GM12875 (cell line): ENCODE data around the gene BCAS3.

Source experiments
- H3K4me3 ChIP-seq: one replicate; pipeline ENCODE4 v1.5.1; 2011; ENCODE audit warnings: low read depth, low read length, control low read depth
- TF ChIP-seq, protein P1 (sequence below): IDR thresholded peaks from 2 replicates; pipeline ENCODE4 v1.5.1; 2011; ENCODE audit warnings: low read depth, mild to moderate bottlenecking, control low read depth, inconsistent platforms, low read length, moderate library complexity, borderline replicate concordance; ENCODE audit not compliant: insufficient read depth

BCAS3 gene

DNA sequence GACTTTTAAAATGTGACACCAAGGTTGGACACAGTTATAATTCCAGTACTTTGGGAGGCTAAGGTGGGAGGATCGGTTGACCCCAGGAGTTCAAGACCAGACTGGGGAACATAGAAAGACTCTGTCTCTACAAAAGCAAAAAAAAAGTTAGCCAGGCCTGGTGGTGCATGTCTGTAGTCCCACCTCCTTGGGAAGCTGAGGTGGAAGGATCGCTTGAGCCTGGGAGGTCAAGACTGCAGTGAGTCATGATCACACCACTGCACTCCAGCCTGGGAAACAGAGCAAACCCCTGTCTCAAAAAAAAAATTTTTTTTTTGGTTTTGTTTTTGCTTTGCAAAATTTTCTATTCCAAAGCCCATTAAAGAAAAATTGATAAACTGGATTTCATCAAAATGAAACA, 281.4 kb downstream of the BCAS3 start:
- TF ChIP-seq, protein P1, sequence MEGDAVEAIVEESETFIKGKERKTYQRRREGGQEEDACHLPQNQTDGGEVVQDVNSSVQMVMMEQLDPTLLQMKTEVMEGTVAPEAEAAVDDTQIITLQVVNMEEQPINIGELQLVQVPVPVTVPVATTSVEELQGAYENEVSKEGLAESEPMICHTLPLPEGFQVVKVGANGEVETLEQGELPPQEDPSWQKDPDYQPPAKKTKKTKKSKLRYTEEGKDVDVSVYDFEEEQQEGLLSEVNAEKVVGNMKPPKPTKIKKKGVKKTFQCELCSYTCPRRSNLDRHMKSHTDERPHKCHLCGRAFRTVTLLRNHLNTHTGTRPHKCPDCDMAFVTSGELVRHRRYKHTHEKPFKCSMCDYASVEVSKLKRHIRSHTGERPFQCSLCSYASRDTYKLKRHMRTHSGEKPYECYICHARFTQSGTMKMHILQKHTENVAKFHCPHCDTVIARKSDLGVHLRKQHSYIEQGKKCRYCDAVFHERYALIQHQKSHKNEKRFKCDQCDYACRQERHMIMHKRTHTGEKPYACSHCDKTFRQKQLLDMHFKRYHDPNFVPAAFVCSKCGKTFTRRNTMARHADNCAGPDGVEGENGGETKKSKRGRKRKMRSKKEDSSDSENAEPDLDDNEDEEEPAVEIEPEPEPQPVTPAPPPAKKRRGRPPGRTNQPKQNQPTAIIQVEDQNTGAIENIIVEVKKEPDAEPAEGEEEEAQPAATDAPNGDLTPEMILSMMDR = no peak
- H3K4me3 ChIP-seq = no peak overlapping the region

DNA sequence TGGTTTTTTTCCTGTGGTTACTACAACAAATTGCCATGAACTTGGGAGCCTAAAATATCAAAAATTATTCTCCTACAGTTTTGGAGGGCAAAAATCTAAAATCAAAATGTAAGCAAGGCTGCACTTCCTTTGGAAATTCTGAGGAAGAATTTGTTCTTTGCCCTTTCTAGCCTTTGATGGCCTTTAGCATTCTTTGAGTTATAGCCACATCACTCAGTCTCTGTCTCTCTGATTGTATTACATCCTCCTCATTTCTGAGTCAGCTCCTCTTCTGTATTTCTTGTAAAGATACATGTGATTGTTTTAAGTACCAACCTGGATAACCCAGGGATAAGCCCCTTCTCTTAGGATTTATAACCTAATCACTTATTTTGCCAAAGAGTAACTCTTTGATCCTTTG, 282.0 kb downstream of the BCAS3 start:
- no peak overlapping the region for H3K4me3 ChIP-seq
- TF ChIP-seq, protein P1 = no peak

DNA sequence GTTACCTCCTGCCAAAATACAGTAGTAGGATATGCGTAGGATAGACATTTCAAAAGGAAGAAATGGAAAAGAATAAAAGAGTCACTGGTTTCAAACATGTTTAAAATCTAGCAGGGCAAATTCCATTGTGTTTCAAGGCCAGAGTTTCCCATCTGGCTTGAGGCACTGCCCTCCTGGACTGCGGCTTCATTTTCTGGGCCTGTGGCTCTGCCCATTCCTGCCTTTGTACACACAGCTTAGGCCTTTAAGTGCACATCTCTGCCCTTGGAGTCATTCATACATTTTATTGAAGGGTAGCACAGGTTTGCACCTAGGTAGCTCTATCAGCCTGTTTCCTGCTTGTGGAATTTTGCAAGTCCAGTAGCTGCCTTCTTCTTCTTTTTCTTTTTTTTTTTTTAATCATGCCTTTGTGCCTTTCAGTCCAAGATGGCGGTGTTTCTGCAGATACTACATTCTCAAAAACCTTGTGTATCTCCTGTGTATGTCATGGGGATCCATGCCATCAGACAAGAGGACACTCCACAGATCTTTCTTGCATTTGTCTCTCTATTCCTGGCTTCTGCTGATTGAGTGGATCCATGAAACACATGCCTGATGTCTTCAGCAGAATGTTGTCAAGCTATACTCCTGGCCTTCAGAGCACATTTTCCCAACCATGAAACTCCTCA, 282.9 kb downstream of the BCAS3 start:
- TF ChIP-seq, protein P1 = no peak
- no peak overlapping the region for H3K4me3 ChIP-seq

DNA sequence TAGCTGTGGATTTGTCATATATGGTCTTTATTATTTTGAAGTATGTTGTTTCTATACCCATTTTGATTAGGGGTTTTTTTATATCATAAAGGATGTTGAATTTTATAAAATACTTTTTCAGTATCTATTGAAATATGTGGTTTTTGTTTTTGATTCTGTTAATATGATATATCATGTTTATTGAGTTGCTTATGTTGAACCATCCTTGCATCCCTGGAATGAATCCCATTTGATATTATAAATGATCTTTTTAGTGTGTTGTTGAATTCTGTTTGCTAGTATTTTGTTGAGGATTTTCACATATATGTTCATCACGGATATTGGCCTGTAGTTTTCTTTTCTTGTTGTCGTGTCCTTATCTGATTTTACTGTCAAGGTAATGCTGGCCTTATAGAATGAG, 286.5 kb downstream of the BCAS3 start:
- TF ChIP-seq, protein P1 = no peak
- no peak overlapping the region for H3K4me3 ChIP-seq

DNA sequence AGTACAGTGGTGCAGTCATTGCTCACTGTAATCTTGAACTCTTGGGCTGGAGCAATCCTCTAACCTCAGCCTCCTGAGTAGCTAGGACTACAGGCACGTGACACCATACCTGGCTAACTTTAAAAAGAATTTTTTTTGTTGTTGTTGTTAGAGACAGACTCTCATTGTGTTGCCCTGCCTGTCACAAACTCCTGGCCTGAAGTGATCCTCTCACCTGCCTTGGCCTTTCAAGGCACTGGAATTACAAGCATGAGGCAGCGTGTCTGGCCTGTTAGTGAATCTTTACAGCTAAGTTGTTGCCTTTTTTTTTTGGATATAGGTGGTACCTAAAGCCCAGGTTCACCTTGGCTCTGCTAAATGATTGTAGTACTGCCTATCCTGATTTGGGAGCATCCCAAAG, 290.6 kb downstream of the BCAS3 start:
- H3K4me3 ChIP-seq = no peak overlapping the region
- TF ChIP-seq, protein P1 = no peak

DNA sequence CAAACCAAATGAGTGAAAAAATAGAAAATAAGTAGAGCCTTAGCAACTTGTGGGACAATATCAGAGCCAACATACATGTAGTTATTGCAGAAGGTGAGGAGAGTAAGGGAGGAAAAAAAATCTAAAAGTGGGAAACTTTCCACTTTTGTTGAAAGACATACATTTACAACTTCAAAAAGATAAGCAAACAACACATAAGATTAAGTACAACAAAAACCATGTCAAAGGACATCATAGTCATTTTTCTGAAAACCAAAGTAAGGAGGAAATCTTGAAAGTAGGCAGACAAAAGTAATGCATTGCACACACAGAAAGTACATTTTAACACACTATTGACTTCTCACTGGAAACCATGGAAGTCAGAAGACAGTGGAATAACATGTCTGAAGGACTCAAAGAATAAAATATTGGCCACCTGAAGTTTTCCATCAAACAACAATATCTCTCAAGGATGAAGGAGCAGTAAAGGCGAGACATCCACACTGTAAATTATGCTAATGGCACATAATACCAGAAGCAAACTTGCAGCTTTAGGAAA, 291.9 kb downstream of the BCAS3 start:
- H3K4me3 ChIP-seq = no peak overlapping the region
- TF ChIP-seq, protein P1 = no peak

DNA sequence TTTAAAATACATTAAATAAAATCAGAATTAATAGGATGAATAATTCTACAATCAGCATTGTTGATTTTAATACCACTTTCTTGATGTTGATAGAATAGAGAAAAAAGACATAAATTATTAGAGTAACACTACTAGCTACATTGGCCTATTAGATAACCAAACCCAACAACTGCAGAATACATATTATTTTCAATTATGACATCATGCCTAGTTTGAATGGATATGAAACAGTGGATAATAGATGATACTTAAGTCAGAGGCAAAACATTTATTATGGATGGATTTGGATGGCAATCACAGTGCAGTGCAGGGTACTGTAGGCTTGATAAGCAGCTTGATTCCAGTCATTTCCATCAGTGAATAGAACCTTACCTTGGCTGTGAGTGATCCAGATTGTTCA, 293.1 kb downstream of the BCAS3 start:
- no peak overlapping the region for H3K4me3 ChIP-seq
- TF ChIP-seq, protein P1 = no peak
